ENCODE results near the gene RPL5.
A peak's percentile ranks its signal among the peaks of the same experiment; 100 is the strongest.
"Not testable (repeated sequence)": the region's sequence is repeated elsewhere in the genome, so short reads cannot be mapped to it uniquely, and the experiment has no call there.

The RPL5 gene

GRCh38 chr1:92831762-92832536 is at the start of gene RPL5:
Gene RPL5, plus strand, starts transcription at chr1:92832040. Its CDS starts 75 bp downstream, at chr1:92832115.
- peak; percentile 73 to 99 (median 94) for DNase-seq

DNA sequence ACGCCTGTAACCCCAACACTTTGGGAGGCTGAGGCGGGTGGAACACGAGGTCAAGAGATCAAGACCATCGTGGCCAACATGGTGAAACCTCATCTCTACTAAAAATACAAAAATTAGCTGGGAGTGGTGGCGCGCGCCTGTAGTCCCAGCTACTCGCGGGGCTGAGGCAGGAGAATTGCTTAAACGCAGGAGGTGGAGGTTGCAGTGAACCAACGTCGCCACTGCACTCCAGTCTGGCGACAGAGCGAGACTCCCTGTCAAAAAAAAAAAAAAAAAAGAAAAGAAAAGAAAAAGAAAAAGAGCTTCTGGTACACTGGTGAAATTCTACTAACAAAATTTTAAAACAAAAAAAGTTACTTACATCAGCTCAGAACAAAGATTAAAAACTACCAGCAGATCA is 48.3 kb upstream of the RPL5 start:
- DNase-seq: not testable (repeated sequence)

DNA sequence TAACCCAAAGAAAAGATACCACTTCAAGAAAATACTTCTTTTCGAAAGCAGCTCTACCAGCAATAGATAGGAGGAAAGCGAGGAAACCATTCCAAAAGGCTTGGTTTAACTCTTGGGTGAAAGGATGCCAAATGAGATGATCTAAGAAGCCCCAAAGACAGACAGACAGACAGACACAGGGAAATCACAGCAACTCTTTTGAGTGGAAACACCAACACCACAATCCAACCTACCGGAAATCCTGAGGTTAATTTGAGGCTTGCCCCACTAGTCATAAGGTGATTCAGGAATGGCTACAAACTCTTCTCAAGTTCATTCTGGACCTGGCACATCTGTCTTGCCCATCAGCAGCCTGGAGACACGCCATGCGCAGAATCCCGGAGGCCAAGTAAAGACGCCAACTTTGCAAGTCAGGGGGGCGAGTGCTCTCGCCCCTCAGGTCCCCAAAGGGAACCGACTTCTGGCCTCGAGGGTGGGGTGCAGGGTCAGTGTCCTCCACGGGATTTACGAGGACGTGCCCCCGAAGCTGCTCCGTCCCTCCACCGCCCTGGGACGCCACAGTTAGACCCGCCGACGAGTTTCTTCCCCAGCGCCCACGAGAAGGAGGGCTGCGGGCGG is 47.7 kb upstream of the RPL5 start:
- peak in 8 of 14 donors; percentile 21 to 67 (median 32) for DNase-seq

- DNase-seq: peak; percentile 66 to 93 (median 87)
Observed at GRCh38 chr1:92784639-92785500, 47.0 kb upstream of the RPL5 start, which contains the start of gene EVI5. Gene EVI5, minus strand, starts transcription at chr1:92785108. Its CDS starts 48,562 bp downstream, at chr1:92736546.

- DNase-seq: peak in 1 of 14 donors; percentile 3
Observed at GRCh38 chr1:92786111-92786901, 45.5 kb upstream of the RPL5 start.

GRCh38 chr1:92790081-92790480 is 41.8 kb upstream of the RPL5 start:
- no peak for DNase-seq

GRCh38 chr1:92790867-92791266 is 41.0 kb upstream of the RPL5 start:
- DNase-seq: no peak

DNA sequence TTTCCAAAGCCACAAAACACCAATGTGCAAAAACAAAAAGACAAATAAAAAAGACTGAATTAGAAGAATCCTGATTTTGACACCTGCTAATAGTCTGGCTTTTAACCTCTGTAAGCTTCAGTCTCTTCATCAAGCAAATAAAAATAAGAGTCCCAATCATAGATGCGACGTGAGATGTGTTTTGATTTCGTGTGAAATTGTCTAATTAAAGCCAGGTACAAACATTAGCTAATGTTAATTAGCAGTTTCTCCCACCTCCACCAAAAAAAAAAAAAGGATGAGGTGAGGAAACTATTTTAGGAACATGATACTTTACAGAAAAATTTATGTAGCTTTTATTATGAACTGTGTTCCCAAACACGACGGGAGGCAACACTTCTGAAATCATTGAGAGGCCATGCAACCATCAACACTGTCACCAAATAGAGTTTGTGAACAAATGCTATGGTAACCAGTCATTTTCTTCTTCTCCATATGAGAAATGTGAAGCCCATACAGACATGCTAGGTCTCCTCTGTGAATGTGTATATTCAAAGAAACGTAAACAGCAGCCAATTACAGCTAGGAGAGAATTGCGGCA is 40.3 kb upstream of the RPL5 start:
- no peak for DNase-seq

DNA sequence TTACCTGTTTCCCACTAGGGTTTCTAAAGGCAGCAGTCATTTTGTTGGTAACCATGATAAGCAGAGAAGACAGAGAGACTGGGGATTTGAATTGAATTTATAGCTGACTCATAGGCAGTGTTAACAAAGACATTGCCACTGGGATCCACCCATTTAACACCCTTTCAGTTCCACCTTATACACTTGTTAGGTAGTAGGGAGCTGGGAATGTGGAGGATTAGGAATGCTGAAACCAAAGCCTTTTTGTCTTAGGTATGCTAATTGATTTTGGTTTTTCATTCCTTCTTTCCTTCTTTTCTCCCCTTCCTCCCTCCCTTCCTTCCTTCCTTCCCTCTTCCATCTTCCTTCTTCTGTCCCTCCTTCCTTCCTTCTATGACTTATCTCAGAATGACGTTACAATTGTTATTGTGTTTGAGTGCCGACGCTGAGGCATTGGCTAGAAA is 39.5 kb upstream of the RPL5 start:
- no peak for DNase-seq

- no peak for DNase-seq
Observed at GRCh38 chr1:92795166-92795565, 36.7 kb upstream of the RPL5 start.

DNA sequence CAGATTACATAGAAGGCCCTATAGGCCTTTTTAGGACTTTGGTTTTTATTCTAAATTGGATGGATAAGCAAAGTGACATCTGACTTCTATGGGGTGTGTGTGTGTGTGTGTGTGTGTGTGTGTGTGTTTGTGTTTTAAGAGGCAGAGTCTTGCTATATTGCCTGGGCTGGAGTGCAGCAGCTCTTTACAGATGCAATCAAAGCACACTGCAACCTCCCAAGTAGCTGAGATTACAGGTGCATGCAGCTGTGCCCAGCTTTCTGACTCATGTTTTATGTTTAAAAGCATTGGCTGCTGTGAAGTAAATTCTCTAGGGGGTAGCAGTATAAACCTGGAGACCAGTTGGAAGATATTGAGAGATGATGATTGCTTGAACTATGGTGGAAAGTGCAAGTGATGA is 34.5 kb upstream of the RPL5 start:
- no peak for DNase-seq

GRCh38 chr1:92797961-92798360 is 33.9 kb upstream of the RPL5 start:
- DNase-seq: no peak

DNA sequence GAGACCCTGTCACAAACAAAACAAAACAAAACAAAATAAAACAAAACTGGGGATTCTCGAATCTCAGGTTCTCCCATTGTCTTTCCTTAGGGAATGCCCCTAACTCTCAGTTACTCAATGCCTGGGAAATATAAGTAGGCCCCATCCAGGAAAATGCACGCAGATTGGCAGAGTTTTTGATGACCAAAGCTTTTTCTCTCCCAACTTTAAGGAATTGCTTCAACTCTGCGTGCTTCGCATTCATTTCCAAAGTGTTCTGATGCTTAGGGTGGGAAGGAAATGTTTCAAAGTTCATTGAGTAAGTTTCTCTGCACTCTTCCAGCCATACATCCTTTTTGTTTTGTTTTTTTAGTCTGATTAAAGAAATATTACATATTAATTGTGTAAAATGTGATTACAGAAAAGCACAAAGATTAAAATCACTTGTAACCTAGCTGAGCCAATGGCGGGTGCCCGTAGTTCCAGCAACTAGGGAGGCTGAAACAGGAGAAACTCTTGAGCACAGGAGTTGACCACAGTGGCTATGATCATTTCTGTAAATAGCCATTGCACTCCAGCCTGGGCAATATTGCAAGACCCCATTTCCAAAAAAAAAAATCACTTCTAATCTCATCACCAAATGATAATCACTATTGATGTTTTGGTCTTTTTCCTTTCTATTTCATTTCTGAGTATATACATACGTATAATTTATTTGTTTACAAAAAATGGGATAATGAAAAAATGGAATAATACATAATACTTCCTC is 28.5 kb upstream of the RPL5 start:
- DNase-seq: no peak

DNA sequence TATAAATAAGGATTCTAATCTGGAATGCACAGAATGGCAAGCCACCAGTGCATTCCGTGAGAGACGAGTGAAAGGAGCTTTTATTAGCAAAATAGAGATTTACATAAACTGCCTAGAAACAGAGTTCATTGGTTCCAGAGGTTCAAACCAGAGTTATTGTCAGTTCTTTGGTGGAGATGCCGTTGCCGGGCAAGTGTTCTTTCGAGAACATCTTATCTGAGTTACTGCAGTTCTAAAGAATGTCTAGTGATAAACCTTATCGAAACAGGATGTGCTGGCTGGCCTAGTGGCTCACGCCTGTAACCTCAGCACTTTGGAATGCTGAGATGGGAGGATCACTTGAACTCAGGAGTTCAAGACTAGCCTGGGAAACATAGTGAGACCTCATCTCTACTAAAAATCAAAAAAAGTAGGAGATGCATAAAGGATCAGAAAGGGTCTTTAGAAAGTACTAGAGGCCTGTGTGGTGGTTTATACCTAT is 27.1 kb upstream of the RPL5 start:
- peak in 10 of 14 donors; percentile 2 to 40 (median 12) for DNase-seq

DNA sequence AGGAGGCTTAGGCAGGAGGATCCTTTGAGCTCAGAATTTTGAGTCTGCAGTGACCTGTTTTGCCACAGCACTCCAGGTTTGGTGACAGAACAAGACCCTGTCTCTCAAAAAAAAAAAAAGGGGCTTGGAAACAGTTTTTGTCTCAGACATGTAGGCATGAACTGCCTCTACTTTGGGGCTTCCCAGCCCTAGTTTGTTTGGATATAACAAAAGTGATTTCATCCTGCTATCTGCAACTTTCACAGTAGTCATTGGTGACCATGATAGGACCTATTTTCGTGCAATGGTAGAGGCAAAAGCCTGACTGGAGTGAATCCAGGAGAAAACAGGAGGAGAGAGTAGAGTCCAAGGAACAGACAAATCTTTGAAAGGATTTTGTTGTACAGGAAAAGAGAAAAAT is 26.6 kb upstream of the RPL5 start:
- no peak for DNase-seq

- no peak for DNase-seq
Observed at GRCh38 chr1:92808381-92808780, 23.5 kb upstream of the RPL5 start.

- DNase-seq: no peak
Observed at GRCh38 chr1:92816732-92817131, 15.1 kb upstream of the RPL5 start.

- no peak for DNase-seq
Observed at GRCh38 chr1:92817137-92817697, 14.6 kb upstream of the RPL5 start.

GRCh38 chr1:92817986-92818764 is 13.7 kb upstream of the RPL5 start:
- no peak for DNase-seq

GRCh38 chr1:92820024-92820423 is 11.8 kb upstream of the RPL5 start:
- no peak for DNase-seq
